GM19035 (cell line): ENCODE results near the gene ZNF28.
"Not testable (repeated sequence)": the region's sequence is repeated elsewhere in the genome, so short reads cannot be mapped to it uniquely, and the experiment has no call there.

Experiments
- ATAC-seq: cut with Tn5 transposase; IDR thresholded peaks from one replicate; pipeline ENCODE4 v1.9.1; 2021; ENCODE audit not compliant: unreplicated experiment

Gene ZNF28

DNA sequence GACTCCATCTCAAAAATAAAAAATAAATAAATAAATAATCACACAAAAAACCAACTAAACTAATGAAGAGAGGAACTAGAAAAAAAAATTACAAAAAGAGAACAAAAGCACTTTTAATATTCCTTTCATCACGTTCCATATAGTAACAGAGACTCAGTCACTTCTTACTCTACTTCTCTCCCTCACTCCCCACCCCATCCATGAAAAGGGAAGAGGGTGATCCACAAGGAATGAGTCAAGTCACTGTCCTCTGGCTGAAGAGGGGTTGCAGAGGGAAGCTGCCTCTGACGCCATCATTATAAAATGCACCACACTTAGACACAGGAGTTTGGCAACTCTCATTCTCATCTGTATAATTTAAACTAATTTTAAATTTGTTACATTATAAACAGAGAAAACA is 38.6 kb downstream of the ZNF28 start:
- ATAC-seq: not testable (repeated sequence)

DNA sequence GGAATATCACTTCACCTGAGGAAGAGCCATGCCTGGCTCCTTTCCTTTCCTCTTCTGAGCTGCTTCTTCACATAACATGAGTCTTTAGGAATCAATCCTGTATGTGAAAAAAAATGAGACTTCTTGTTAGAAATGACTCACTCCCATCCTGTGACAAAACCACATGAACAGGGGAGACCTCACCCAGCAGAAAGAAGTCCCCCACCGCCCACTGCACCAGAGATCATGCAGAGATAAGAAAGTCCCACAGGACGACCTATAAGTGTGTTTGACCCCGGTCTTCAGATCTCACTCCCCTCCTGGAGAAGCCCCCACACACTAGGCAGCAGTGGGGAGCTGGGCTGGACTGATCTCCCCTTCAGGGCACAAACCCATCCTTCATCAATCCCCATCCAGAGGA is 42.6 kb downstream of the ZNF28 start:
- ATAC-seq: no peak

GRCh38 chr19:52756447-52756846 is 65.0 kb downstream of the ZNF28 start:
- not testable (repeated sequence) for ATAC-seq

DNA sequence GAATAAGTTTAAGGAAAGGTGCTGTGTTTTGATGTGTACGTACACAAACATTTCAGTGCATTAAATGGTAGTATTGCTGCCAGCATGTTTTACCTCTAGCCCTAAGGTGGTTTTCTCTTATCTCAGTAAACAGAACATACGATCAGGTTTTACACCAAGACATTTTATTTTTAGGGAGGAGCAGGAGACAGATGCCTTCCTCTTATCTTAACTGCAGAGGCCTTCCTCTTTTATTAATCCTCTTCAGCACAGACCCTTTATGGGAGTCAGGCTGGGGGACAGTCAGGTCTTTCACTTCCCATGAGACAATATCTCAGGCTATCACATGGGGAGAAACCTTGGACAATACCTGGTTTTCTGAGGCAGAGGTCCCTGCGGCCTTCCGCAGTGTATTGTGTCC is 71.7 kb downstream of the ZNF28 start:
- no peak for ATAC-seq

DNA sequence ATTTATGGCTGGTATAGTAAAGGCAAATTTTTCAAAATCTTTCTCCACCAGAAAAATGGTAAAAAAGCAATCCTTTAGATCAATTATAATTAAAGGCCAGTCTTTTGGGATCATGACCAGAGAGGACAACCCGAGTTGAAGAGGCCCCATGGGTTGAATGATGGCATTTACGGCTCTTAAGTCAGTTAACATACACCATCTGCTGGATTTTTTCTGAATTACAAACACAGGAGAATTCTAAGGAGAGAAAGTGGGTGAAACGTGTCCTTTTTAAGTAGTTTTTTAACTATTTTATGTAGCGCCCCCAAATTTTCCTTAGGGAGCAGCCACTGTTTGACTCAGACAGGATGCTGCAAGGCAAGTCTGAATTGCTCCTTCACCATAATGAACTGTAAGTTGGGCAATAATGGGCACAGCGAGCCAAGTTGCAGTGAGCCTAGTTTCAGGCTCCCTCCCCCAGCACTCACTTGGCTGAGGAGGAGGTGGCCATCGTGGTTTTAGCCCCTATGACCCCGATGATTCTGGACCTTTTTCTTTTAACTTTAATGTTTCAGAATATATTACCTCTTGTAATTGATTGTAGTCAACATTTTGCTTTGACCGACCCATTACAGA is 73.0 kb downstream of the ZNF28 start:
- ATAC-seq: no peak
